ENCODE results near the gene VAT1.

VAT1 gene

DNA sequence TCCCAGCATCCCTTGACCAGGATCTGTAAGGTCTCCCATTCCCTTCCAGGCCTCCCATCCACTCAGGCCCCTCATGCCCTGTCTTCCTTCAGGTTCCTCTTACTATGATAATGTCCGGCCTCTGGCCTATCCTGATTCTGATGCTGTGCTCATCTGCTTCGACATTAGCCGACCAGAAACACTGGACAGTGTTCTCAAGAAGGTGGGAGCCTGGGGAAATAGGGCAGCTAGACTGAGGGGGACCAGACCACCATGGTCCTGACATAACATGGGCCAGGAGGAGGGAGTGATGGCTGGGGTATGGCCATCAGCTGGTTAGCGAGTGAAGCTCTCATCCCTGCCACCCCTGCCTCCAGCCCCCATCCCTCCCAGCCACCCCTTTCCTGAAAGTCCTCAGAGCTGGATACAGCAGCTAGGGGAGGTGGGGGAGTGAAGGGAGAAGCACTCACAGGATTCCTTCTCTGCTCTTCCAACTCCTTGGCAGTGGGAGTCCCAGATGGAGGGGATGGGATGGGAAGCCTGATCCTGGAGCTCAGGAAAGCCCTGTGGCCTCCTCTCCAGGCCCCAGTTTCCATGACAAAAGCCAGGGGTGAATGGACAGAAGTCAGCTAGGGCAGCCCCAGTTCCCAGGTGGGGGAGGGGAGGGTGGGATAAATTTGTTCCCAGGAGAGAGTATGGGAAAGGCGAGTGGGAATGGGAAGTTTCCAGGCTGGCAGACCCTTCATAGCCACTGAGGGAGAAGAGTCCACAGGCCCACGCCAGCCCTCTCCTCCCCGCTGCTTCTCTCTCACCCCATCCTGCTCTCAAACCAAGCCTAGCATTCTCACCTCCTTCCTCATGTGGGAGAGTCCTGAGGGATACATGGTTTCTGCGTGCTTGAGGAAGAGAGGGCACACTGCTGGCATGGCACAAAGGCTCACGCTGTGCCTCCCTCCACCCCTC is 5.2 kb upstream of the VAT1 start:
- DNase-seq (ENCODE audit: low read depth in 2 of 2): no peak

DNA sequence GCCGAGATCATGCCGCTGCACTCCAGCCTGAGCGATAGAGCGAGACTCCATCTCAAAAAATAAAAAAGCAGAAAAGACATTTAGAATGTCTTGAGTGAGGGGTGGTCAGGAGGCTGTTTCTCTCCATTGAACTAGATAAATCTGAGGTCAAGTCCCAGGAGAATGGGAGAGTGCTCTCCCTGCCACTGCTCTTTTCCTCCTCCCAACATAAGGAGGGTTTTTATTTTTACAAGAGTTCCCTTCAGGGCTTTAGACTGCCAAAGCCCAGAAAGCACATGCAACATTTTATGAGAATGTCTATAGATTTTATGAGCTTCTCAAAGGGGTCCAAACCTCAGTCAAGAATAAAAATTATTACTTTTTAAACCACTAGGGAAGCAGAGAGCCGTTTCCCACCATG is 4.4 kb upstream of the VAT1 start:
- DNase-seq (ENCODE audit: low read depth in 2 of 2): no peak

DNA sequence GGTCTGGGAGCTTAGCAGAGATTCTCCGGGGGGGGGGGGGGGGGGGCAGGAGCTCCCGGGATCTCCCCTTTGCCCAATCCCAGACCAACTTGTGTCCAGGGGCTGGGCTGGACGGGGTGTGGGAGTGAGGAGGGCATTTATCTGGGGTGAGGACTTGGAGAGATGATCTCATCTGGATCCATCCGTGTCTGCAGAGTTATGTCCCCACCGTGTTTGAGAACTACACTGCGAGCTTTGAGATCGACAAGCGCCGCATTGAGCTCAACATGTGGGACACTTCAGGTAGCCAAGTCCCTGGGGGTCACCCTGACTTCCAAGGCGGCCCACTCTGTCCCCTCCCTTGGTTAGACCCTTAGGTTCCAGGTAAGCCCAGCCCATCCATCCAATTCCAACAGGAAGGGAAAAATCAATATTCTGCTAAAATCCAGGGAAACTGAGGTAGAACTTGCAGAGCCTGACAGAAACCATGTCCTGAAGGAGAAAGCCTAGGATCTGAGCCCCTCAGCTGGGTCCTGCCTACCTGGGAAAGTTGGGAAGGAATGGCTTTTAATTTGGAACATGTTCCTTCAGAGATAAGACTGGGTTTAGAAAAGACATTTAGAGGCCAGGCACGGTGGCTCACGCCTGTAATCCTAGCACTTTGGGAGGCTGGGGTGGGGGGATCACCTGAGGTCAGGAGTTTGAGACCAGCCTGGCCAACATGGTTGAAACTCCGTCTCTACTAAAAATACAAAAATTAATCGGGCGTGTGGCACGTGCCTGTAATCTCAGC is 3.8 kb upstream of the VAT1 start:
- no peak for DNase-seq (ENCODE audit: low read depth in 2 of 2)

DNA sequence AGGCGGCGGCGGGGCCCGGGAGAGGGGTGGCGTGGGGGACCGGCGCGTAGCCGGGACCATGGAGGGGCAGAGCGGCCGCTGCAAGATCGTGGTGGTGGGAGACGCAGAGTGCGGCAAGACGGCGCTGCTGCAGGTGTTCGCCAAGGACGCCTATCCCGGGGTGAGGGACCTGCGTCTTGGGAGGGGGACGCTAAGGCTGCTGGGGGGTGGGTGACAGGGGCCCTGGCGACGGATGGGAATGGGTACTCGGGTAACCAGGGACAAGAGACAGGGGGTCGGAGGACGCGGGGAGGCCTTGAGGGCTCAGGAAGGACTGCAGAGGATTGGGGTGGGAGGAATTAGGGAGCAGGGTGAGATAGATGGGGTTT is 3.1 kb upstream of the VAT1 start:
- no peak for DNase-seq (ENCODE audit: low read depth in 2 of 2)

DNA sequence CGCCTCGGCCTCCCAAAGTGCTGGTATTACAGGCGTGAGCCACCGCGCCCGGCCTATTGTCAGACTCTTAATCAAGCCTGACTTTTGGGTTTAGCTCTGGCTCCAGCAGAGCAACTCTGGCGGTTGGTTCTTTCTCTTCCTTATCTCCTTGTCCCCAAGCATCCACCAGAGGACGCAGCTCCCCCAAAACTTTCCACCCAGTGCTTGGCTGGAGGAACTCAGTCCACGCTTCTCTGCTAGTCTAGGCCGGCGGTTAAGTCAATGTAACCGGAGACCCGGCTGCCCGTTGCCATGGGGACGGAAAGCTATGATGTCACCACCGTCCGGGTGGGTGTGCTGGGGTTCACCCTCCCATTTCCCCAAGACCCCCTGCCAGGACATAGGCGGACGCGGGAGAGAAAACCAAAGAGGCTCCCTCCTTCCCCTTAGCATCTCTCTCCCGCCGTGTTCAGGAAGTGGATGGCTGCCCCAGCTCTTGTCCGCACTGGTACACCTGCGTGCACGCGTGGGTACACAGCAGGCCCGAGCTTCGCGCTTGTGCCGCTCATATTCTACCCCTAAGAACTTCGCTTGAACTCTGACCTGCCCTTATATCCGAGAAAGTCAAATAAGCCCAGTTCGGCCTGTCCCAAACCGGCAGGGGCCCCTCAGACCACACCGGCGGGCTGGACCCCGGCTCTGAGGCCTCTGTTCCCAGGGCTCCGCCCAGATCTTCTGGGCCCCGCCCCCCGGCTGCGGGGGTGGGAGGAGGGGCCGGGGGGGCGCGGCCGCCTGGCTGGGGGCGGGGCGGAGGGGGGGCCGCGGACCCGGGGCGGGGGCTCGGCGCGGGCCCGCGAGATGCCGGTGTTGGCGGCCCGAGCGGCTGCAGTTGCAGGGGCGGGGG is 2.5 kb upstream of the VAT1 start, which contains the start of gene RND2:
Gene RND2, plus strand, starts transcription at position 825 of the 883 bp plus-strand sequence. CDS start 117 bp downstream, outside the sequence.
- peak; percentile 68 to 69 for DNase-seq (ENCODE audit: low read depth in 2 of 2)

DNA sequence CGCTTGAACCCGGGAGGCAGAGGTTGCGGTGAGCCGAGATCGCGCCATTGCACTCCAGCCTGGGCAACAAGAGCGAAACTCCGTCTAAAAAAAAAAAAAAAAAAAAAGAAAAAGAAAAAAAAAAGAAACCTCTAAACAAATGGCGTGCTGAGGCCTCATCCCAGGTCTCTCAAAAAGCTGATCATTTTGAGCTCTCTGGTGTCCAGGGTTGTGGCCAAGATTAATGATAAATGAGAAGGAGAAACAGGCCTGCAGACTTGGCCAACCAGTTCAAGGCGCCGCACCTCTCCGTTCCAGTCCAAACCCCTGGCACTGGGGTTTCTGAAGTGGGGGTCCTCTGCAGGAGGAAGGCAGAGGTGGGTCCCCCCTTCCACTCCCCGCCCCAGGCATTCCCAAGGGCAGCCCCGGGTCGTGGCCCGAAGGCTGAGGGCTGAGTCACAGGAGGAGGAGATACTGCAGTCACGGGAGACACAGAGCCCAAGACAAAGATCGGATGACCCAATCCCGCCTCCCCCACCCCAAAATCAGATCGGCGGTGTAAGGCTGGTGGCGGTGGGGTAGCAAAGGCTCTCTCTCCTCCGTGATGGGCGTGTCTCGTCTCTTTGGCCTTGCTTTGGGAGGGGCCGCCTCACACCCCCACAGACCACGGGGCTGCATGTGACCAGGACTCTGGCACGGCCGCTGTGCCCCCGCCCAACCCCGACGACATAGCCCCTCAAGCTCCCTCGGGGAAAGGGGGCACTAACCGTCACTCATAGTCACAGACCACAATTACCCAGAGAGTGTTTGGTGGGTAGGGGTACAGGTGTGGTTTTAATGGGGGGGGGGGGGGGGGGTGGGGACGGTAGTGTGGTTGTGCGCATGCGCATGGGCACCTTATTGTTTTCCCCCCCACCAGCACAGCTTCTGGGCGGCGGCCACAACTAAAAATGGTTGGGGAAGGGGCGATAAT is 1.1 kb downstream of the VAT1 start:
- no peak for DNase-seq (ENCODE audit: low read depth in 2 of 2)

DNA sequence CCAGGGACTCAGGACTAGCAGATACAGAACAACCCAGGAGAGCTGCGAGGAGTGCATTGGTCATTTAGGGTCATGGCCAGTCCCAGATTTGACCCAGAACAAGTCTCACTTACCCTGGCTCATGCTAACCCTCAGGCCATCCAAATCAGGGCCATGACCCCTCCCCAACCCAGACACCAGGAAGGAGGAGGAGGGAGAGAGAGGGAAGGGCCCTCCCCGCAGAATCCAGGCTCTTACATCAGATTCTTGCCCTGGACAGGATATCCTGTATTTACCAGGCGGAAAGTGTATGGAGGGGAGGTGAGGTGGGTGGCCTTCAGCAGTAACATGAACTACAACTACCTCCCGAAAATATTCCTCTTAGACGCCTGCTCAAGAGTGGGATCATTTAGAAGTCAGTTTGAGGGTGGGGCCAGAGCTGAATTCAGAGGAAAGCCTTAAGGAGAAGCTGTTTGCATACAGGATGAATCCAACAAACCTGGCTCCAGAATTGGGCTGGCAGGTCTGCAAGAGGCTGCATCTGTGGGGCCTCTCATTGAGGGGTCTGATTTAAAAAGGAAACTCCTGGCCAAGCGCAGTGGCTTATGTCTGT is 2.1 kb downstream of the VAT1 start:
- DNase-seq (ENCODE audit: low read depth in 2 of 2): no peak

DNA sequence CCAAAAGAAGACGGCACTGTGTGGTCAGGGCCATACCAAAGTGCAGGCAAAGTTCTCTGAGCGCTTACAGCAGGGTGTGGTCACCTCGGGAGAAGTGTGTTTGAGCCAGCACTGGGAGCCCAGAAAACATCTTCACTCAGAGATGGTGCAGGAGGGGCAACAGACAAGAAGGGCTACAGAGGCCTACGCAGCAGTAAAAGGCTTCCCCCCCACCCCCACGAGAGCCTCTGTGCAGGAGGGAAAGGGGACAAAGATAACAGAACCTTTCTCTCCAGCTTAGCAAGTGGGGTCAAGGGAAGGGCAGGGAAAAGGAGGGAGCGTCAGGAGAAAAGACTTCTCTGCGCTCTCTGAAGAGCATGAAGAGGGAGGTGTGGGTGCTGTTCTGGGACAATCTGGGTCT is 2.8 kb downstream of the VAT1 start:
- no peak for DNase-seq (ENCODE audit: low read depth in 2 of 2)

DNA sequence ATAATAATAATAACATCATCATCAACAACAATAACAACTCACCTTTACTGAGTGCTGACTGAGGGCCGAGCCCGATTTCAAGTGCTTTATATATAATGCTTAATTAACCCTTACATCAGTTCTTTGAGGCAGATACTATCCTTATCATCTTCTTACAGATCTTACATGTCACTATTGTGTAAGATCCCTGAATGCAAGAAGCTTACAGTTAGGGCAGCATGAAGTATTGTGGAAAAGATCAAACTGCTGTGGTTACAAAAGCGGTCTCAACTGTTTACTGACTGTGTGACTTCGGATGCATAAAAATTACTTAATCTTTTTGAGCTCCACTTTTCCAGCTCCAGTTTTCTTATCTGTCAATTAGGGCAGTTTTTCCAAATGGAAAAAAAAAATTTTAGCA is 3.3 kb downstream of the VAT1 start:
- no peak for DNase-seq (ENCODE audit: low read depth in 2 of 2)

DNA sequence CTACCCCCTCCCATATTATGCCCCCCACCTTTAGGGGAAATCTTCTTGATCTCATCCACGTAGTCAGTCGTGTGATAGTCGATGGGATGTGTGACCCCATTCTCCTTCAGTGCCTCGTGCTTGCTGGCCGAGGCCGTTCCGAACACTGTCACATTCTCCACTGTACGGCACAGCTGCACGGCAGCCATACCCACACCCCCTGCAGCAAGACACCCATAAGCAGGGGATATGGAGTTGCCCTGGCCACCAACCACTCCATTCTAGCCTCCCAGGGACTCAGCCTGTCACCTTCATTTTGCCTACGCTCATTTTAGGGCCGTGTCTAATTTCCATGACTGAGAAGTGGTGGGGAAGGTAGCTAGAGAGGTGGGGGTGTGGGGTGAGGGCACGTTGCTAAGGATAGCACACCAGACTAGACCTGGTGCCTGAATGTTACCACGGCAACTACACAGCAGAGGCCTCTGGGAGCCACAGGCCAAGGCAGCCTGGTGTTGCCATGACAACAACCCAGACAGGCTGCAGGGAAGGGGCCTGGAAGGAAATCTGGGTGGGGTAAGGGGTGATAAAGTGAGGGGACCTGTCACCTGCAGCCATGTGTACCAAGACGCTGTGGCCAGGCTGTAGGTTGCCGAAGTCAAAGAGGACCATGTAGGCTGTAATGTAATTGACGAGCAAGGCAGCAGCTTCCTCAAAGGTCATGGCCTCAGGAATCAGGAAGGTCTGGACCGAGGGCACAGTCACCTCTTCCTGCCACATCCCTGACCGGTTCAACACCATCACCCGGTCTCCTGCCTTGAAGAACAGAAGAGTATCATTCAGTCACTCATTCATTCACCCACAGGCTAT is 4.0 kb downstream of the VAT1 start:
- no peak for DNase-seq (ENCODE audit: low read depth in 2 of 2)

DNA sequence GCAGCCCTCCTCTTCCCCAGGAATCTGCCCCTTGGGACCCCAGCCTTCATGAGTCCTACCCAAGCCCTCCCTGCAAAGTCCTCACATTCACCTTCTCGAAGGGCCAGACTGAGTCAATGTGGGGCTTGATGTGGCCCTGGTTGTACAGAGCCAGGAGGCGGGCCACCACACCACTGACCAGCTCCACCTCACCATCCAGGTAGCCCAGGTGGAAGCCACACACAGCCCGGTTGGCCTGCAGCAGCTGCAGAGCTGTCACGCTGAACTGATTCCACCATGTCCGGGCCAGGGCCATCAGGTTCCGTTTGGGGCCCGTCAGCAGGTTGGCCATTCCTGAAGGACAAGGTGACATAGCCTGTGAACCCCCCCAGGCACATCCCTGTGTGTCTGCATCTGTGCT is 6.0 kb downstream of the VAT1 start:
- no peak for DNase-seq (ENCODE audit: low read depth in 2 of 2)

DNA sequence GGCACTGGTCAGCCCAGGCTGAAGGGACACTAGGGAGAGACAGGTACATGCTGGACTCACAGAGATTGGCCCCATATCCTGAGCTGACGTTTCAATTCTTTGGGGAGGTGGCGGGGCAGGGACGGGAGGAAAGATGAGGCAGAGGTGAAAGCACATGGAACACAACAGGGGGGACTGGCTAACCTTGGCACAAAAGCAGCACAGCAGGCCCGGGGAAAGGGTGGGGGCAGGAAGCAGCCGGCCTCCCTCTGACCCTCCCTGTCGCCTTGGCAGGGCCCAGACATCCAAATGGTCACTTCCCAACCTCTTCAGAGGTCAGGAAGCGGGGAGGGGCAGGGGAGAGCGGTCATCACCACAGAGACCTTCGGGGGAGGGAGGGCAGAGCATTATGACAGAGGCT is 6.6 kb downstream of the VAT1 start:
- no peak for DNase-seq (ENCODE audit: low read depth in 2 of 2)

DNA sequence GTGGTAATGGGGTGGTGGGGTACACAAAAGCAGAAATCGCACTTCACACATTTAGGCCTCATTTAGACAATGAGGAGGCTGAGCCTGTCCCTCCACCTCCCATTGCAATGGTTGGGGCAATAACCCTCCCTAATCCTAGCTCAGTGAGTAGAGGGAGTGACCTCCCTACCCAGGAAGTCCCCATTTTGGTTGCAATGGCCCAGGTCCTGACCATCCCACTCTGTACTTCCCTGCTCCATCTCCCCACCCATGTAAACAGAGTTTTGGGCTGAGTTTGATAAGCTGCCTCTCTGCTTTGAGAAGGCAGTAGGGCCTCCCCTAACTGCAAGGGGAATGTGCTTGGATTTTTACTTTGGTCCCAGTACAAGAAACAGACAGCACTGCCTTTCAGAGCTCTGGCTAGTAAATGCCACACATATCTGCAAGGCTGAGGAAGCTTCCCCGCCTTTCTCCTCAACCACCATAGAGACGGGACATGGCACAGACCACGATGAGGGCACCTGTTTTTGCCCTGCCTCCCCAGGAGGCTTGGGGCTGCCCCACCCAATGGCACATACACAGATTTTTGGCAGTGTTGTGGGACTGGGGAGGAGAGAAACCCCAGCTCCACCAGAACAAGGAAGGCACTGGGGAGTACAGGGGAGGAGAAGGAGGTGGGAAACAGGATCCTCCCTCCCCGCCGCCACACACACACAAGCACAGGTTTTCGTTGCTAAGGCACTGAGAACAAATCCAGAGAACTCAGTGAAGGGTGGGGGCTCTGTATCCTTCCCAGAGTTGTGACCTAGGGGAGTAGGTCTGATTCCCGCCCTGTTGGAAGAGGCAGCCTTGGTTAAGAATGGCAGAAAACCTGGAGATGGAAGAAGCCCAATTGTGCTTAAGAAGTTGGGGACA is 7.3 kb downstream of the VAT1 start:
- no peak for DNase-seq (ENCODE audit: low read depth in 2 of 2)

DNA sequence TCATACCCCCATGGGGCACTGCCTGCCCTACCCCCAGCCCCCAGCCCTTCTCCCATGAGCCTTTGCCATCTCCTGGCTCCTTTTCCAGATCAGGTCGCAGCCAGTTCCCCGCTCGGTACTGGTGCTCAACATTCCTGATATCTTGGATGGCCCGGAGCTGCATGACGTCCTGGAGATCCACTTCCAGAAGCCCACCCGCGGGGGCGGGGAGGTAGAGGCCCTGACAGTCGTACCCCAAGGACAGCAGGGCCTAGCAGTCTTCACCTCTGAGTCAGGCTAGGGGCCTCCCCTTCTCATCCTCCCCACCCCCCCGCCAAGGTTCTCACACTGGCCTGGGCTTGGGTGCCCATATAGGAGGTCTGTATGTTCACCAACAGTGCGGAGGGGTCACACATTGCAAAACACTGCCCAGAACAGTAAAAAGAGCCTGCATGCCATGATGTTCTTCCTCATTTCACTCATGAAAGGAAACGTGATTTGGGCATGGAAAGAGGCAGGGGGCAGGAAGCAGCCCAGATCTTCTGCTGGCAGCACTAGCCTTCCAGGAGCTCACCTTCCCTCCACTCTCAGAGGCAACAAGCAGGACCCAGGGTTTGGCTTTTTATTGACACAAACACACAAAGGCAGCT is 8.1 kb downstream of the VAT1 start:
- no peak for DNase-seq (ENCODE audit: low read depth in 2 of 2)

DNA sequence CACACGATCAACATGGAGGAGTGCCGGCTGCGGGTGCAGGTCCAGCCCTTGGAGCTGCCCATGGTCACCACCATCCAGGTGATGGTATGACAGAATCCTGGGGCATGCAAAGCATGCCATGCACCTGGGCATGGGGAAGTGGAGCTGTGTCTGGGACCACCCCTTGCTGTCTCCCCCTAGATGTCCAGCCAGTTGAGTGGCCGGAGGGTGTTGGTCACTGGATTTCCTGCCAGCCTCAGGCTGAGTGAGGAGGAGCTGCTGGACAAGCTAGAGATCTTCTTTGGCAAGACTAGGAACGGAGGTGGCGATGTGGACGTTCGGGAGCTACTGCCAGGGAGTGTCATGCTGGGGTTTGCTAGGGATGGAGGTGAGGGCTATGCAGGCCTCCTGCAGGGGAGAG is 8.9 kb downstream of the VAT1 start:
- no peak for DNase-seq (ENCODE audit: low read depth in 2 of 2)

DNA sequence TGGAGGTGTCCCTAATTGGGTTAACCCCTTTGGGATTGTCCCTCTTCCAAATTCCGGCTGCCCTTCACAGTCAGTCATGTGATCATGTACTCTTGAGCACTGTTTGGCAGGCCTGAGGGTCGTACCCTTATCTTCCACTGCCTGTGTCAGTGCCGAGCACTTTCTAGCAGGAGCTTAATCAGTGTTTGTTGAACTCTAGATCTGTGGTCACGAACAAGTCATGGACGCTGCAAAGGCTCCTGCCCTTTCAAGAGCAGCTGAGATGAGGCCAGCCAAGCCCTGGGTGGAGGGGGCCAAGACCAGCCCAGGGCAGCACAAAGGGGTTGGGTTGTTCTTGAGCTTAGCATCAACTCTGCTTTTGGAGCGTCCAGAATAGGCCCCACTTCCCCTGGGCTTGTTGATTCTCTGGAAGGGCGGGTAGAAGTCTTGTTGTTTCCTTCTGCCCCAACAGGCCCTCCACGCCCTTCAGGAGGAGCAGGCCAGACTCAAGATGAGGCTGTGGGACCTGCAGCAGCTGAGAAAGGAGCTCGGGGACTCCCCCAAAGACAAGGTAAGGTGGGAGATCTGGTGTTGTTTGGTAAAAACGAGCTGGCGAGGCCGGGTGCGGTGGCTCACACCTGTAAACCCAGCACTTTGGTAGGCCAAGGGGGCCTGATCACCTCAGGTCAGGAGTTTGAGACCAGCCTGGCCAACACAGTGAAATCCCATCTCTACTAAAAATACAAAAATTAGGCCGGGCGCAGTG is 10.3 kb downstream of the VAT1 start:
- no peak for DNase-seq (ENCODE audit: low read depth in 2 of 2)

DNA sequence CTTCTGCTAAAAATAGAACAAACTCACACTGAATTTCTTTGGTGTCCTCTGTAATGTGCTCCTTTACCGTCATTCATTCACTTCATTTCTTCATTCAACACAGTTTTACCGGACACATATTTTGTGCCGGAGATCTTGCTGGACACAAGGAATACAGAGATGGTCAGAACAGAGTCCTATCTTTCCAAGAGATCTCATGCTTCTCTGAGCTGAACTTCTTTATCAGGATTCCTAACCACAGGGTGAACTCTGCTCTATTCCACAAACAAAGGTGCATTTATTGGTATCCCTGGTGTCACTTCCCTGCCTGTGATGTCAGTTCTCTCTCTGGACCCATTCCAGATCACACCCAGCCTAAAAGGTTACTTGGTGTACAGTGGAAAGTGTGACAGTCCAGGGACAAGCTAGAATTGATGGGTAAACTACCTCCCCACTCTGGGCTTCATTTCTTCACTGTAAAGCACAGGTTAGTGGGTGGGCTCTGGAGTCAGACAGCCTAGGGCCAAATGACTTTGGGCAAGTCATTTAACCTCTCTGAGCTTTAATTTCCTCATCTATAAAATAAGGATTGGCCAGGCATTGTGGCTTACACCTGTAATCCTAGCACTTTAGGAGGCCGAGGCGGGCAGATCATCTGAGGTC is 11.4 kb downstream of the VAT1 start:
- no peak for DNase-seq (ENCODE audit: low read depth in 2 of 2)
